ENCODE data around the gene CABP7. TPM values are rescaled to one million over a fixed set of nuclear protein-coding genes. Genes with fewer than 3 reads are reported as not detected.

The CABP7 gene
- total and polyA plus RNA-seq, 10 donors: 0.04 to 0.37 (median 0.15) TPM; not detected in 5

GRCh38 chr22:29741926-29742325 is 22.1 kb downstream of the CABP7 start:
- Histone ChIP-seq H3K4me3 (no peak overlapping the region), H3K4me1 (no peaks in the 10 kb centered on the region), H3K27ac (no peak overlapping the region), H3K9me3 (no peaks in the 10 kb centered on the region), H3K36me3 (peaks cover 3 to 100% (median 71%) of the 10 kb centered on the region in 6 donors), H3K27me3 (replicated peaks in 1 of 7) (no peaks in the 10 kb centered on the region)
- intact Hi-C loops (cut with DNase I; ENCODE audit: low total_unique reads): no loop called here
- DNase-seq: no peak
- 88 to 98% (median 96%) methylated on average over 2 of the region's 2 CpGs for WGBS, 5 donors
- TF ChIP-seq POLR2AphosphoS5 (IDR thresholded peaks at IDR 0.05) (no peak), POLR2A (IDR thresholded peaks at IDR 0.05) (no peak), CTCF (IDR thresholded peaks at IDR 0.05 in 8 of 11, conservative IDR thresholded peaks at IDR 0.05 in 3 of 11) (no peak)

GRCh38 chr22:29742326-29742725 is 22.5 kb downstream of the CABP7 start:
- H3K9me3 ChIP-seq: no peaks in the 10 kb centered on the region
- H3K36me3 ChIP-seq: peaks cover 3 to 100% (median 75%) of the 10 kb centered on the region in 6 donors
- H3K27me3 ChIP-seq (replicated peaks in 1 of 7): no peaks in the 10 kb centered on the region
- TF ChIP-seq CTCF (IDR thresholded peaks at IDR 0.05 in 8 of 11, conservative IDR thresholded peaks at IDR 0.05 in 3 of 11): no peak
- TF ChIP-seq POLR2AphosphoS5 (IDR thresholded peaks at IDR 0.05): no peak
- TF ChIP-seq POLR2A (IDR thresholded peaks at IDR 0.05): no peak
- H3K4me3 ChIP-seq: no peak overlapping the region
- H3K27ac ChIP-seq: no peak overlapping the region
- intact Hi-C loops (cut with DNase I; ENCODE audit: low total_unique reads): no loop called here
- H3K4me1 ChIP-seq: no peaks in the 10 kb centered on the region
- no peak for DNase-seq
- WGBS, 5 donors: 57 to 62% (median 58%) methylated on average over 10 to 13 of the region's 13 CpGs

- TF ChIP-seq CTCF (IDR thresholded peaks at IDR 0.05 in 8 of 11, conservative IDR thresholded peaks at IDR 0.05 in 3 of 11): no peak
- TF ChIP-seq POLR2A (IDR thresholded peaks at IDR 0.05): no peak
- TF ChIP-seq POLR2AphosphoS5 (IDR thresholded peaks at IDR 0.05): no peak
These were observed 25.1 kb downstream of the CABP7 start for GRCh38 chr22:29744902-29745301.

GRCh38 chr22:29747832-29748231 is 28.0 kb downstream of the CABP7 start:
- 93 to 98% (median 95%) methylated on average over 7 of the region's 7 CpGs for WGBS, 5 donors
- Histone ChIP-seq H3K36me3 (peaks cover 0 to 82% (median 44%) of the 10 kb centered on the region in 6 donors), H3K27me3 (replicated peaks in 1 of 7) (no peaks in the 10 kb centered on the region), H3K4me3 (no peak overlapping the region), H3K4me1 (peaks cover 0 to 28% (median 13%) of the 10 kb centered on the region in 6 donors), H3K9me3 (no peaks in the 10 kb centered on the region), H3K27ac (no peak overlapping the region)
- no peak for DNase-seq
- intact Hi-C loops (cut with DNase I; ENCODE audit: low total_unique reads): no loop called here
- TF ChIP-seq POLR2A (IDR thresholded peaks at IDR 0.05): no peak
- no peak for TF ChIP-seq CTCF (IDR thresholded peaks at IDR 0.05 in 8 of 11, conservative IDR thresholded peaks at IDR 0.05 in 3 of 11)
- no peak for TF ChIP-seq POLR2AphosphoS5 (IDR thresholded peaks at IDR 0.05)

More at GRCh38 chr22:29744902-29745301, 25.1 kb downstream of the CABP7 start:
- no peak overlapping the region for H3K4me3 ChIP-seq
- no peak for DNase-seq
- 83 to 91% (median 88%) methylated on average over 8 of the region's 8 CpGs for WGBS, 5 donors
- peaks cover 0 to 2% (median 0%) of the 10 kb centered on the region in 6 donors for H3K4me1 ChIP-seq
- H3K9me3 ChIP-seq: no peaks in the 10 kb centered on the region
- peaks cover 2 to 95% (median 72%) of the 10 kb centered on the region in 6 donors for H3K36me3 ChIP-seq
- H3K27me3 ChIP-seq (replicated peaks in 1 of 7): no peaks in the 10 kb centered on the region
- intact Hi-C loops (cut with DNase I; ENCODE audit: low total_unique reads): no loop called here
- no peak overlapping the region for H3K27ac ChIP-seq
